GM19324 (cell line): Measurements from ENCODE around the gene ZNG1A.
"Not testable (repeated sequence)": the region's sequence is repeated elsewhere in the genome, so short reads cannot be mapped to it uniquely, and the experiment has no call there.

Experiments used
- ATAC-seq: cut with Tn5 transposase; IDR thresholded peaks from one replicate; pipeline ENCODE4 v1.9.1; 2021; ENCODE audit warnings: mild to moderate bottlenecking, moderate library complexity; ENCODE audit not compliant: unreplicated experiment, low FRiP score

Gene ZNG1A

GRCh38 chr9:199601-200000 lies 20.7 kb upstream of the ZNG1A start:
- not testable (repeated sequence) for ATAC-seq

GRCh38 chr9:178140-178825 lies 573 bp downstream of the ZNG1A start:
- ATAC-seq: not testable (repeated sequence)

- ATAC-seq: not testable (repeated sequence)
These were observed 9.1 kb downstream of the ZNG1A start for GRCh38 chr9:169757-170156.

- not testable (repeated sequence) for ATAC-seq
These were observed 19.0 kb downstream of the ZNG1A start for GRCh38 chr9:159871-160270.

- ATAC-seq: not testable (repeated sequence)
These were observed 27.7 kb downstream of the ZNG1A start for GRCh38 chr9:151173-151572.

- ATAC-seq: not testable (repeated sequence)
These were observed 39.0 kb downstream of the ZNG1A start for GRCh38 chr9:139880-140279.

- not testable (repeated sequence) for ATAC-seq
These were observed 60.8 kb downstream of the ZNG1A start, which contains the start of gene FOXD4 for GRCh38 chr9:117995-118467. FOXD4 (minus strand) TSS chr9:118417; CDS start chr9:118119, 298 bp downstream.

- not testable (repeated sequence) for ATAC-seq
These were observed 61.5 kb downstream of the ZNG1A start for GRCh38 chr9:117144-117994.

GRCh38 chr9:116239-117077 lies 62.4 kb downstream of the ZNG1A start:
- not testable (repeated sequence) for ATAC-seq

GRCh38 chr9:115118-115451 lies 63.8 kb downstream of the ZNG1A start:
- not testable (repeated sequence) for ATAC-seq

- not testable (repeated sequence) for ATAC-seq
These were observed 64.4 kb downstream of the ZNG1A start for GRCh38 chr9:114267-115117.

- not testable (repeated sequence) for ATAC-seq
These were observed 65.2 kb downstream of the ZNG1A start for GRCh38 chr9:113468-114266.

- ATAC-seq: not testable (repeated sequence)
These were observed 66.0 kb downstream of the ZNG1A start for GRCh38 chr9:112589-113467.

- not testable (repeated sequence) for ATAC-seq
These were observed 68.2 kb downstream of the ZNG1A start for GRCh38 chr9:110672-111071.

GRCh38 chr9:109540-109939 lies 69.3 kb downstream of the ZNG1A start:
- ATAC-seq: not testable (repeated sequence)

- ATAC-seq: not testable (repeated sequence)
These were observed 69.9 kb downstream of the ZNG1A start for GRCh38 chr9:108742-109495.

GRCh38 chr9:105991-106390 lies 72.9 kb downstream of the ZNG1A start:
- ATAC-seq: not testable (repeated sequence)
